A172 (cell line): ENCODE data around the gene RPA4. TPM values are rescaled to one million over a fixed set of nuclear protein-coding genes. Genes with fewer than 3 reads are reported as not detected.
"Not testable (repeated sequence)": the region's sequence is repeated elsewhere in the genome, so short reads cannot be mapped to it uniquely, and the experiment has no call there.

Experiments
- DNase-seq: peaks from one replicate; pipeline ENCODE4 v3.0.0-alpha.2; 2015; ENCODE audit warnings: low spot score
- total RNA-seq: library from RNA; depleted of rRNA; stranded (reverse); fragments of >200 nt; shearing (Covaris generic); gene quantifications from 2 replicates; pipeline ENCODE4 v1.2.3, GENCODE V29; 2014; rRNA removed

Gene RPA4, protein sequence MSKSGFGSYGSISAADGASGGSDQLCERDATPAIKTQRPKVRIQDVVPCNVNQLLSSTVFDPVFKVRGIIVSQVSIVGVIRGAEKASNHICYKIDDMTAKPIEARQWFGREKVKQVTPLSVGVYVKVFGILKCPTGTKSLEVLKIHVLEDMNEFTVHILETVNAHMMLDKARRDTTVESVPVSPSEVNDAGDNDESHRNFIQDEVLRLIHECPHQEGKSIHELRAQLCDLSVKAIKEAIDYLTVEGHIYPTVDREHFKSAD
- total RNA-seq, result not detected in 2 replicates

DNA sequence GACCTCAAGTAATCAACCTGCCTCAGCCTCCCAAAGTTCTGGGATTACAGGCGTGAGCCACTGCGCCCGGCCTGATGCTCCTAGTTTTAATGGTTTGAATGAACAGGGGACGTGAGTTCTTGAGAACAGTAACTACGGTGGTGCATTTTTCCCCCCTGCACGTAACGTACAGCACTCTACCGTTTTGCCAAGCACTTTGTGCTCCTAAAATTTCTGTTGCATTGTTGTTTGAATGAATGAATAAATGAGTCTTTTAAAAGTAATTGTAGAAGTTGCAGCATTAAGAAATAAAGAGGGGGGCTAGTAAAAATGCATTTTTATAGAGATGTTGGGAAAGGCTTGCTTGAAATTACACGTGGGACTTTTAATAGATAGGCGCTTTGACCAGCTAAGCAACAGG lies at the start of gene RPA4:
Gene RPA4 (plus strand): TSS at position 301 of the 400 bp plus-strand sequence. CDS start 403 bp downstream, outside the sequence.
- no peak for DNase-seq

- no peak for DNase-seq
Measured at GRCh38 chrX:96834137-96834536, 49.6 kb upstream of the RPA4 start.

- DNase-seq, result no peak
Measured at GRCh38 chrX:96835660-96836289, 47.9 kb upstream of the RPA4 start.

DNA sequence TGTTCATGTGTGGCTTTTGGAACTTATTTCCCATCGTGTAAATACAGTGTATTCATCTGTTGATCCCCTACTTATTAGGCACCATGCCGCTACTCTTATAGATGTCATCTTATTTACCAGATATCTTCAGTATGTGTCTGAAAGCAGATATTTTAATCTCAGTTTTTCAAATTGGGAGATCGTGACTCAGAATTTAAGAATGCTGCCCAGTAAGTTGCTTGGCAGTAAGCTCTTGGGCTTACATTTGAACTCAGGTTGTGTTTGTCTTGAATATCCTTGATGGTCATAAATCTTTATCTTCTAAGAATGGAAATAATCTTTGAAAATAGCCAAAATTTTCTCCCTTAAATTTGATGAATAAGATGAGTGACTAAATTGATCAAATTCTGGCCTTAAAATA lies 45.9 kb upstream of the RPA4 start:
- no peak for DNase-seq

DNA sequence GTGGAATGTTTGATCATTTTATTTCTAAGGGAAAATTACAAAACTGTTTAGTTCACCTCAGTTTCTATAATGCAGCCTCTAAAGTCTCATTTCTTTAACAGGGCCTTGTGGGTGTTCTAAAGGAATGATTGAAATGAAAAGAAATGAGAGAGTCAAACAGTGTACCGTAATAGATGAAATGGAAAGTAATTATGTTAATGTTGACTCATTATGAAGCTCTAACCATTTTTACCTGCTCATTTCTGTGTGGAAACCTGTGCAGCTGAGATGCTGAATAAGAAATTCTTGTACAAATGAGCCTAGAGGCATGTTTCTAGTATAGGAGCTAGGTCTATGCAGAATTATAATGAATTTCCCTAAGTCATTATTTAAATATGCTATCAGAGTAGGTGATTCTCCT lies 45.2 kb upstream of the RPA4 start:
- no peak for DNase-seq

GRCh38 chrX:96841325-96841724 lies 42.4 kb upstream of the RPA4 start:
- no peak for DNase-seq

GRCh38 chrX:96841866-96842265 lies 41.8 kb upstream of the RPA4 start:
- DNase-seq, result not testable (repeated sequence)

DNA sequence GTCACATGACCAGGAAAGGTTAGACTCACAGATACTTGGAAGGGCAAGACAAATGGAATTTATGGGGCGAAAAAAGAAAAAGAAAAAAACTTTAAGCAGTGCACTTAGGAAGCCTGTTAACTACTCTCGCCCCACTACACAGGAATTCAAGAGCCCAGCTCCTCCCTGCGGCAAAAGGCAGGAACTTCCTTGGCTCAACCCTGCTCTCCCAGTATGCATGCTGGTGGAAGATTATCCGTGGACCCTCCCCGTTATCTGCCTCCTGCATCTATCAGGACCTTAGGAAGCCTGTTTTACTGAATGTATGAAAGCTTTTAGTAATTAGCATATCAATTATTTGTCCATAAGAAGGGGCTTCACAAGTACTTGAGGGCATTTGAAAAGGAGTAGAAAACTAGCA lies 40.1 kb upstream of the RPA4 start:
- no peak for DNase-seq

DNA sequence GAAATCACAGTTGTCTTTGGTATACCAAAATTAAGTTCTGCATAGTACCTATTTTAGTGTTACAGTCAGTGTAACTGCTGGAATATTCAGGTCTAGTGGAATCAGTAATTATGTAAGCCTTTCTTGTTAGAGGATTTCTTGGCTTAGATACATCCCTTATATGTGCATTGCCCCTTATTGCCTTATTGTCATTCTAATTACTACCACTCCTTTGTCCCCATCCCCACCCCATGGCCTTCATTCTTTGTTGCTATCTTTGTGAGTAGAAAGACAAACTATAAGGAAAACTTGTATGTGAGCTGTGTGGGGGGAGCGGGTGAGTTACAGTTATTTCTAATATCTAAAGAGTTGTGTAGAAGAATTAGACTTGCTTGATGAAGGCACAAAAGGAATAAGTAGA lies 36.9 kb upstream of the RPA4 start:
- no peak for DNase-seq

DNA sequence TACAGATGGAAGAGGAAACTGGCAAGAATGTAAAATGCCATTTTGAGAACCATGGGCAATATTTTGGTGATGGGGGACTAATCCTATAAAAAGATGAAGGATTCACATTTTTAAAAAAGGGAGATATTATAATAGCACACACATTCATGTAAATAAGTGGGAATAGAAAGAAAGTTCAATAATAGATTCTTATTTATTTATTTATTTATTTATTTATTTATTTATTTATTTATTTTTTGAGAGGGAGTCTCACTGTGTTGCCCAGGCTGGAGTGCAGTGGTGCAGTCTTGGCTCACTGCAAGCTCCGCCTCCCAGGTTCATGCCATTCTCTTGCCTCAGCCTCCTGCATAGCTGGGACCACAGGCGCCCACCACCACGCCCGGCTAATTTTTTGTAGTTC lies 24.3 kb upstream of the RPA4 start:
- DNase-seq, result not testable (repeated sequence)

- no peak for DNase-seq
Measured at GRCh38 chrX:96861218-96861617, 22.5 kb upstream of the RPA4 start.

DNA sequence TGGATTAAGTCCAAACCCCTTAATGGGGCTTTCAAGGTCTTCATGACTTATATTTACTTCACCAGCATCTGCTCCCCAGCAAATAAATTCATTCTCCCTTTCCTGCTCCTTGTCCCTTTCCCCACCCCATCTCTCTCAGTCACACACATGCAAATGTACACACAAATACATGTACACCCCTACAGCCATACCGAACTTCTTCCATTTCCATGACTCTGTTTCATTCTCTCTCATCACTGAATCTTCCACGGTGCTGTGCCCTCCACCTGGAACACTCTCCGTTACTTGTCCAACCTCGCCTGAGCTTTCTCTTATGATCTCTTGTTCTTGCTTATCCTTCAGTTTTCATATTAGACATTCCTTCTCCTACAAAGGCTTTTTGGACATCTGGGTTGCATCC lies 22.0 kb upstream of the RPA4 start:
- no peak for DNase-seq

- DNase-seq, result no peak
Measured at GRCh38 chrX:96884027-96884426, 319 bp downstream of the RPA4 start.

DNA sequence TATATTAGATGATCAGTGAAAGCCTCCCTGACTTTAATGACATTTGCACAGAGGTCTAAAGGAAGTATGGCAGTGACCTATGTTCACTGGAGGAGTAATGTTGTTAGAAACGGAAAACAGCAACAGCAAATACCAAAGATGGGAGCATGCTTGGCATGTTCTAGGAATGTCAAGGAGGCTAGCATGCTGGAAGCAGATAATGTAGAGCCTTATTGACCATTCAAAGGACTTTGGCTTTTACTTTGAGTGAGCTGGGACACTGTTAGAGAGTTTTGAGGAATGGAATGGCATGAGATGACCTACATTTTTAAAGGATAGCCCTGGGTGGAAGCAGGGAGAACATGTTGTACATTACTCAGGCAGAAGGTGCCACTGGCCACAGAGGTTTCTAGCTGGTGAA lies 6.0 kb downstream of the RPA4 start:
- no peak for DNase-seq

DNA sequence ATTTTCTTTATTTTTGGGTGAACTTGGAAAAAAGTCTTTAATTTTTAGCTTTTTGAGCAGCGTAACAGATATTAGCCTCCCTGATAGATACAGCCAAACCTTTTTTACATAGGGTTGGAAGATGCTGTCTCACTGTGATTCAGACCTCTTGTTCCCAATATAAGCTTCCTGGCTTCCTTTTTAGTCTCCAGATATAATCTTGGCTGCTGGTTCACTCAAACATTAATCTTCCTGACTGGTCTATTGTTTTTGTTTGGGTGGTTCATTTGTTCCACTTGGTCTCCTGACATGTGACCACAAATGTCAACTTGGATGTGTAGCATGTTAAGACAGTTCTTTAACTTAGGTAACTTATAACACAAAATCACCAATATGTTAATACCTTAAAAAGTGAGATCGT lies 23.0 kb downstream of the RPA4 start:
- DNase-seq, result peak; percentile 14

- DNase-seq, result no peak
Measured at GRCh38 chrX:96907516-96908272, 24.0 kb downstream of the RPA4 start.

DNA sequence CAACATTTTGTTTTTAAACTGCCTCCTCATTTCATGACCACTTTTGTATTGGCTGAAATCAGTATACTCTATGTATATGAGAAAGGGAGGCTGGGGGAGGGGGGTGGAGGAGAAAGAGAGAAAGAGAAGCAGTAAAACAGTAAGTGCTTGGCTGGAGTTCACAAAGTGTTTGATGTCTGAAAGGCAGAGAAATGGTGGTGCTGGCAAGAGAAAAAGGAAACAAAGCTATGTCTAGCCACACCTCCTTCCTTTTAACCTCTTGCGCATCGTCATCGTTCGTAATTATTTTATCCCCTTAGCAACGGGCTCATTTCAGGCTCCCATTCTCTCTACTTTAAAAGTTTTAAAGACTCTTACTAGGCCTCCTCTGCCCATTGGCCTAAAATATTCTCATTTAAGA lies 25.6 kb downstream of the RPA4 start:
- no peak for DNase-seq

DNA sequence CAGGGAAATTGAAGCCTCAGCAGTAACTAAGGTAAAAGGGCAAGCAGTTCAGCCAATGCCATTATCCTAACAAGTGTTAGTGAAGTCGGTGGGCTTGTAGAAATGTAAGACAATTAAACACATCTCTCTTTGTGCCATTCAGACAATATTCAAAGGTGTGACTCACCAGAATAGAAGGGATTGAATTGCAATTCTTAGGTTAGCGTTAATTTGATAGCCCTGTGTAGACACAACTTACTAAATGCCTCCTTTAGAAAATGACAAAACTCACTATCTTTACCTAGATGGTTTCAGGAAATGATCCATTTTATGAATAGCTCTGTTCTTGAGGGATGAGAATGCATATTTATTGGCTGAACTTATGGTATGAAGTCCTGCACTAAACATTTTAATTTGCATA lies 35.2 kb downstream of the RPA4 start:
- no peak for DNase-seq

DNA sequence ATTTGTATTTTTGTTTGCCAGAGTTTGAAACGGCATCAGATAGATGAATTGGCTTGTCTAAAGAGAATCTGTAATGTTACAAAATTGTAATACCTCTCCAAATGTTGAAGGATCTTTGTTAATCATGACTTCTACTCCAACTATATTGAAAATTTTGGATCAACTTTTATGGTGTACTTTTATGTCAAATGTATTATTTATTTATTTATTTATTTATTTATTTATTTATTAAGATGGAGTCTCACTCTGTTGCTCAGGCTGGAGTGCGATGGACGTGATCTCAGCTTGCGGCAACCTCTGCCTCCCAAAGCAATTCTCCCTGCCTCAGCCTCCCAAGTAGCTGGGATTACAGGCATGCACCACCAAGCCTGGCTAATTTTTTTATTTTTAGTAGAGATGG lies 36.0 kb downstream of the RPA4 start:
- DNase-seq, result no peak

GRCh38 chrX:96924581-96924980 lies 40.9 kb downstream of the RPA4 start:
- no peak for DNase-seq

GRCh38 chrX:96929036-96929435 lies 45.3 kb downstream of the RPA4 start:
- DNase-seq, result no peak
